ENCODE results near the gene RAPGEF4. TPM values are rescaled to one million over a fixed set of nuclear protein-coding genes. Genes with fewer than 3 reads are reported as not detected.

The RAPGEF4 gene
- total and polyA plus RNA-seq, 7 donors, result 0.23 to 7.6 (median 4.2) TPM

DNA sequence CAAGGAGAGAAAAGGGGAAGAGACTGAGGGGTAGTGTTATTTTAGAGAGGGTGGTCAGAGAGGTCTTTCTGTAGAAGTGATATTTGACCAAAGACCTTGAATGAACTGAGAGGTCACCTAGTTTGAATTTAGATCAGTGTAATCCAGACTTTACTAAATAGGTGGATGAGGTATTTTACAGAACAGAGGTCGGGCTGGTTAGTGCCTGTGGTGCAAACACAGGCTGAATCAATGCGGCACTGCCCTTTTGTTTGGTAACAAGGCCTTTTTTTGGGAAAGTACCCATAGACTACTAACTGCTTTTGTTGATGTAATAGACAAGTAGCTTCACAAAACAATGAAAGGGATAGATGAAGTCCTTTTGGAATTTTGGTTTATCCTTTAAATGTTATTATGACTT lies 15.9 kb downstream of the RAPGEF4 start:
- H3K27ac ChIP-seq, result no peak overlapping the region
- DNase-seq, result no peak
- no peaks in the 10 kb centered on the region for H3K9me3 ChIP-seq
- TF ChIP-seq POLR2A (IDR thresholded peaks at IDR 0.05), result no peak
- no peak for TF ChIP-seq POLR2AphosphoS5 (IDR thresholded peaks at IDR 0.05)
- TF ChIP-seq EP300 (IDR thresholded peaks at IDR 0.05), result no peak
- TF ChIP-seq, protein P1, sequence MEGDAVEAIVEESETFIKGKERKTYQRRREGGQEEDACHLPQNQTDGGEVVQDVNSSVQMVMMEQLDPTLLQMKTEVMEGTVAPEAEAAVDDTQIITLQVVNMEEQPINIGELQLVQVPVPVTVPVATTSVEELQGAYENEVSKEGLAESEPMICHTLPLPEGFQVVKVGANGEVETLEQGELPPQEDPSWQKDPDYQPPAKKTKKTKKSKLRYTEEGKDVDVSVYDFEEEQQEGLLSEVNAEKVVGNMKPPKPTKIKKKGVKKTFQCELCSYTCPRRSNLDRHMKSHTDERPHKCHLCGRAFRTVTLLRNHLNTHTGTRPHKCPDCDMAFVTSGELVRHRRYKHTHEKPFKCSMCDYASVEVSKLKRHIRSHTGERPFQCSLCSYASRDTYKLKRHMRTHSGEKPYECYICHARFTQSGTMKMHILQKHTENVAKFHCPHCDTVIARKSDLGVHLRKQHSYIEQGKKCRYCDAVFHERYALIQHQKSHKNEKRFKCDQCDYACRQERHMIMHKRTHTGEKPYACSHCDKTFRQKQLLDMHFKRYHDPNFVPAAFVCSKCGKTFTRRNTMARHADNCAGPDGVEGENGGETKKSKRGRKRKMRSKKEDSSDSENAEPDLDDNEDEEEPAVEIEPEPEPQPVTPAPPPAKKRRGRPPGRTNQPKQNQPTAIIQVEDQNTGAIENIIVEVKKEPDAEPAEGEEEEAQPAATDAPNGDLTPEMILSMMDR (IDR thresholded peaks at IDR 0.05), result no peak
- no peaks in the 10 kb centered on the region for H3K27me3 ChIP-seq
- intact Hi-C loops (cut with DNase I), result no loop called here
- 35 to 37% methylated on average over 2 of the region's 2 CpGs for WGBS, 2 donors
- H3K4me1 ChIP-seq, result no peaks in the 10 kb centered on the region
- no peak overlapping the region for H3K4me3 ChIP-seq
- no peaks in the 10 kb centered on the region for H3K36me3 ChIP-seq

DNA sequence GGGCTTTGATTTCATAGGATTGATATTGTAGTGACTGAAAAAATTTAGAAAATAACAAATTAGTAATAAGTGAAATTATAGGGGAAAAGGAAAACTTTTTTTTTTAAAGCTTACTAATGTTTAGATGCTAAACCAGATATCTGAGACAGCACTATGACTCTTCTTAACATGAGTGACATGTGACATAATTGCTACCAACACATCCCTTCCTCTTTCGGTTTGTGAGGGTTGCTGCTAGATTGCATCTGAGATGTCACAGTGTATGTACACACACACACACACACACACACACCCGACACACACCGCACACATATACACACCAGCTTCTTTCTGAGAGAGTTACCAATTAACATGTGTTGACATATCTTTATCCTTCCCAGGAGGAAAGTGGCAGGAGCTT lies 18.0 kb downstream of the RAPGEF4 start:
- Histone ChIP-seq H3K4me1 (no peaks in the 10 kb centered on the region), H3K27ac (no peak overlapping the region), H3K9me3 (no peaks in the 10 kb centered on the region), H3K27me3 (no peaks in the 10 kb centered on the region), H3K4me3 (no peak overlapping the region), H3K36me3 (no peaks in the 10 kb centered on the region)
- intact Hi-C loops (cut with DNase I), result no loop called here
- TF ChIP-seq, protein P1 (IDR thresholded peaks at IDR 0.05), result no peak
- TF ChIP-seq POLR2A (IDR thresholded peaks at IDR 0.05) (no peak), EP300 (IDR thresholded peaks at IDR 0.05) (no peak), POLR2AphosphoS5 (IDR thresholded peaks at IDR 0.05) (no peak)
- 37 to 54% methylated on average over 3 of the region's 3 CpGs for WGBS, 2 donors
- DNase-seq, result no peak

DNA sequence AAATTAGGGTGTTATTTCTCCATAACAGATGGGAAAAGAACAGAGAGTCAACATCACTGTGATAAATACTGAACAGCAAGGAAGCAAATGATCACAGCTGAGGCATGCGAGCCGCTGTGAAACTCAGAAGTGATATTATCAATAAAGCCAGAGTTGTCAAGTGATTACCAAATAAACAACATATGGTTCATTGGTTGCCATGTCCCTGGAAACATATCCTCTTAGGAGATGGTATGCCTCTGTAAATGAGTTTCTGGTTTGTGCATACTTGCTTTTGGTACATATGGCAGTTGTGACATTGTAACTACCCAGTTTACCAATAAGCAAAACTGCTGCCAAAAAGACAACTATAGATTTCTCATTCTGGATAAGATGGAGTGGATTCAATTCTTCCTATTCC lies 23.8 kb downstream of the RAPGEF4 start:
- Histone ChIP-seq H3K27me3 (no peaks in the 10 kb centered on the region), H3K4me3 (no peak overlapping the region), H3K36me3 (no peaks in the 10 kb centered on the region), H3K9me3 (peaks cover 0 to 10% (median 1%) of the 10 kb centered on the region in 4 donors), H3K27ac (no peak overlapping the region), H3K4me1 (no peaks in the 10 kb centered on the region)
- DNase-seq, result no peak
- TF ChIP-seq, protein P1 (IDR thresholded peaks at IDR 0.05), result no peak
- no peak for TF ChIP-seq EP300 (IDR thresholded peaks at IDR 0.05)
- TF ChIP-seq POLR2AphosphoS5 (IDR thresholded peaks at IDR 0.05), result no peak
- no peak for TF ChIP-seq POLR2A (IDR thresholded peaks at IDR 0.05)
- WGBS, 2 donors, result 88 to 91% methylated on average over 2 of the region's 2 CpGs
- intact Hi-C loops (cut with DNase I), result no loop called here

DNA sequence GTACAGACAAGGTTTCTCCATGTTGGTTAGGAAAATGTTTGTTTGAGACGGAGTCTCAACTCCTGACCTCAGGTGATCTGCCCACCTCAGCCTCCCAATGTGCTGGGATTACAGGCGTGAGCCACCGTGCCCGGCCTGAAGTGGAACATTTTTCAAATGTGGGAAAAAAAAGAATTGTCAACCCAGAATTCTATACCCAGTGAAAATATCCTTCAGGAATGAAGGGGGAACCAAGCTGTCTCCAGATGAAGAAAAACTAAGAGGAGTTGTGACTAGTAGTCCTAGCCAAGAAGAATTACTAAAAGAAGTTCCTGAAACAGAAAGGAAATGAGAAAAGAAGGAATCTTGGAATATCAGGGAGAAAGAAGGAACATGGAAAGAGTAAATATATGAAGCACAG lies 25.7 kb downstream of the RAPGEF4 start:
- no peak for DNase-seq
- H3K9me3 ChIP-seq, result peaks cover 0 to 10% (median 1%) of the 10 kb centered on the region in 4 donors
- H3K27ac ChIP-seq, result no peak overlapping the region
- TF ChIP-seq POLR2AphosphoS5 (IDR thresholded peaks at IDR 0.05) (no peak), EP300 (IDR thresholded peaks at IDR 0.05) (no peak), POLR2A (IDR thresholded peaks at IDR 0.05) (no peak)
- TF ChIP-seq, protein P1 (IDR thresholded peaks at IDR 0.05), result no peak
- intact Hi-C loops (cut with DNase I), result no loop called here
- no peaks in the 10 kb centered on the region for H3K36me3 ChIP-seq
- H3K4me1 ChIP-seq, result no peaks in the 10 kb centered on the region
- WGBS, 2 donors, result 95 to 98% methylated on average over 4 of the region's 4 CpGs
- H3K4me3 ChIP-seq, result no peak overlapping the region
- H3K27me3 ChIP-seq, result no peaks in the 10 kb centered on the region

DNA sequence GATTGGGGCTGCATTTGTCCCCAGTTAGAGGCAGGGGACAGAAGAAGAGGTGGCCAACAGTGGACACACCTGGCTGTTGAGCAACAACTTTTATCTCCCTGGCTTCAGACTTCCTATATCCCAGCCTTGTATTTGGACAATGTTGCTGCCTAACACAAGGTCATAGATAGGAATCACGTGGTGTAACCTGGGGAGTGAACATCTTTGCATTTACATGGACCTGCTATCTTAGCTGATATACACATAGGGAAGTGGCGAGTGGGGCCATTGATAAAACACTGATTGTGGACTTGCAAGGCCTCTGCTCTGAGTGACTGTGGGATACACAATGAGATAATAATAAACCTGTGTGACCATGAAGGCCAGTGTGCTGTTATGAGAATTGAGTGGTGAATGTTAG lies 26.9 kb downstream of the RAPGEF4 start:
- no peaks in the 10 kb centered on the region for H3K4me1 ChIP-seq
- peaks cover 0 to 10% (median 1%) of the 10 kb centered on the region in 4 donors for H3K9me3 ChIP-seq
- 72 to 78% methylated on average over 2 of the region's 2 CpGs for WGBS, 2 donors
- intact Hi-C loops (cut with DNase I), result no loop called here
- DNase-seq, result no peak
- TF ChIP-seq POLR2AphosphoS5 (IDR thresholded peaks at IDR 0.05), result no peak
- no peaks in the 10 kb centered on the region for H3K36me3 ChIP-seq
- no peaks in the 10 kb centered on the region for H3K27me3 ChIP-seq
- H3K4me3 ChIP-seq, result no peak overlapping the region
- H3K27ac ChIP-seq, result no peak overlapping the region

Measured in sigmoid colon (tissue), 7 donors.